A549 (cell line): Measurements from ENCODE around the gene TTBK2.
"Not testable (repeated sequence)": the region's sequence is repeated elsewhere in the genome, so short reads cannot be mapped to it uniquely, and the experiment has no call there.

Source experiments
- CTCF ChIP-seq: fragments of >200 bp; sonication (Bioruptor Twin); formaldehyde crosslinking; IDR thresholded peaks from 3 replicates; pipeline ENCODE4 v1.5.1; 2016
- POLR2A ChIP-seq: IDR thresholded peaks from 2 replicates; pipeline ENCODE4 v1.6.1; 2012; ENCODE audit warnings: mild to moderate bottlenecking, low read length
- ZFP36 ChIP-seq: fragments of 450-650 bp; IDR thresholded peaks from 2 replicates; pipeline ENCODE4 v1.6.1; 2014; ENCODE audit warnings: borderline replicate concordance; ENCODE audit not compliant: partially characterized antibody

- TF ChIP-seq ZFP36, POLR2A, CTCF: not testable (repeated sequence)
Measured at GRCh38 chr15:42893911-42894310, 26.7 kb downstream of the TTBK2 start.
